Endothelial cell of umbilical vein (primary cell): ENCODE data around the gene TWF2. TPM values are rescaled to one million over a fixed set of nuclear protein-coding genes. Genes with fewer than 3 reads are reported as not detected.
"Not testable (repeated sequence)": the region's sequence is repeated elsewhere in the genome, so short reads cannot be mapped to it uniquely, and the experiment has no call there.

ENCODE experiments used
- BruUV-seq: library from RNA; stranded (reverse); fragments of 400-500 nt; replicated peaks from 2 replicates; lab custom pipeline; 2021; lab: Mats Ljungman, UMichigan
- CTCF ChIA-PET: fragments of 300-600, 350-600 bp; sonication (Branson Sonifier 250); formaldehyde crosslinking; loops from one replicate; lab custom pipeline; 2021; ENCODE audit warnings: antibody characterized with exemption, inconsistent platforms; lab: Charles Lee
- POLR2A ChIA-PET: fragments of 300-600, 350-600 bp; sonication (Branson Sonifier 250); formaldehyde crosslinking; loops from one replicate; lab custom pipeline; 2021; ENCODE audit warnings: antibody characterized with exemption, inconsistent platforms; lab: Charles Lee
- DNase-seq: peaks from one replicate; pipeline ENCODE4 v3.0.0-alpha.2; 2011; ENCODE audit warnings: low read depth, low spot score
- FAIRE-seq: peaks from 2 replicates; lab custom pipeline; 2011; peaks lifted over from hg19 to GRCh38; lab: Jason Lieb, UNC
- H2AFZ ChIP-seq: 2 replicates; pipeline ENCODE4 v1.6.0; 2012; ENCODE audit warnings: low read depth, low read length, control low read depth, inconsistent platforms
- H3K27ac ChIP-seq: 2 replicates; pipeline ENCODE4 v1.5.1; 2011; ENCODE audit warnings: low read depth, mild to moderate bottlenecking, control low read depth, low read length, moderate library complexity; ENCODE audit not compliant: insufficient read depth
- H3K27me3 ChIP-seq, 2 experiments: 2 replicates each; pipeline versions ENCODE4 v1.6.0 to v1.6.1; 2011; ENCODE audit warnings: low read length in 2 of 2, mixed read lengths in 1 of 2; ENCODE audit not compliant: control insufficient read depth in 2 of 2, insufficient read depth in 2 of 2
- H3K36me3 ChIP-seq, 2 experiments: 2 replicates in 1 of 2; 3 replicates in 1 of 2; pipeline ENCODE4 v1.5.1; 2011; ENCODE audit warnings: low read length in 2 of 2, mild to moderate bottlenecking in 1 of 2, moderate library complexity in 1 of 2; ENCODE audit not compliant: control insufficient read depth in 2 of 2, insufficient read depth in 2 of 2; ENCODE audit errors: extremely low read depth in 1 of 2
- H3K4me1 ChIP-seq: 3 replicates; pipeline ENCODE4 v1.5.1; 2011; ENCODE audit warnings: mild to moderate bottlenecking, low read length; ENCODE audit not compliant: control insufficient read depth, insufficient read depth; ENCODE audit errors: extremely low read depth
- H3K4me2 ChIP-seq: 2 replicates; pipeline ENCODE4 v1.6.1; 2011; ENCODE audit warnings: low read length, control low read depth, mixed read lengths; ENCODE audit not compliant: insufficient read depth
- H3K4me3 ChIP-seq, 3 experiments: fragments of 200-600 bp in 1 of 3; sonication (generic), shearing (Covaris generic) in 1 of 3; replicated peaks in 1 of 3; 2 replicates each; pipeline ENCODE4 v1.5.1; 2011 to 2016; ENCODE audit warnings: control low read depth in 3 of 3, low read length in 3 of 3, mild to moderate bottlenecking in 2 of 3, inconsistent platforms in 1 of 3, low read depth in 1 of 3, moderate library complexity in 1 of 3; ENCODE audit not compliant: insufficient read depth in 1 of 3
- H3K79me2 ChIP-seq: 2 replicates; pipeline ENCODE4 v1.6.0; 2012; ENCODE audit warnings: low read length, inconsistent platforms; ENCODE audit not compliant: control insufficient read depth, insufficient read depth
- H3K9ac ChIP-seq: replicated peaks from 2 replicates; pipeline ENCODE3; 2011; ENCODE audit warnings: low read length, control low read depth; ENCODE audit not compliant: insufficient read depth; ENCODE audit errors: extremely low read depth
- H3K9me1 ChIP-seq: replicated peaks from 3 replicates; pipeline ENCODE4 v1.6.0; 2011; ENCODE audit warnings: mild to moderate bottlenecking, low read length; ENCODE audit not compliant: control insufficient read depth, insufficient read depth; ENCODE audit errors: extremely low read depth
- H3K9me3 ChIP-seq: replicated peaks from 2 replicates; pipeline ENCODE4 v1.5.1; 2012; ENCODE audit warnings: low read length, inconsistent platforms; ENCODE audit not compliant: control insufficient read depth, insufficient read depth
- H4K20me1 ChIP-seq: replicated peaks from 2 replicates; pipeline ENCODE3; 2011; ENCODE audit warnings: mild to moderate bottlenecking, low read length; ENCODE audit not compliant: control insufficient read depth, insufficient read depth; ENCODE audit errors: extremely low read depth
- EZH2 ChIP-seq: IDR thresholded peaks from 2 replicates; pipeline ENCODE4 v1.6.1; 2012; ENCODE audit warnings: borderline replicate concordance, low read depth, mild to moderate bottlenecking, moderate library complexity, low read length, inconsistent platforms; ENCODE audit not compliant: severe bottlenecking
- FOS ChIP-seq: IDR thresholded peaks from 2 replicates; pipeline ENCODE4 v1.6.1; 2011; ENCODE audit warnings: mild to moderate bottlenecking, low read length, moderate library complexity, borderline replicate concordance; ENCODE audit not compliant: insufficient read depth
- GATA2 ChIP-seq: IDR thresholded peaks from 2 replicates; pipeline ENCODE4 v1.7.0; 2011; ENCODE audit warnings: low read depth, mild to moderate bottlenecking, moderate library complexity, mixed read lengths, low read length; ENCODE audit not compliant: insufficient read length, insufficient read depth
- JUN ChIP-seq: IDR thresholded peaks from 2 replicates; pipeline ENCODE4 v1.6.1; 2011; ENCODE audit warnings: borderline replicate concordance, low read depth; ENCODE audit not compliant: insufficient read length, insufficient read depth
- MYC ChIP-seq: IDR thresholded peaks from one replicate; pipeline ENCODE4 v1.6.1; 2011; ENCODE audit warnings: mild to moderate bottlenecking, low read depth, low read length
- POLR2A ChIP-seq: IDR thresholded peaks from 2 replicates; pipeline ENCODE4 v1.6.1; 2012; ENCODE audit warnings: low read depth, mild to moderate bottlenecking, control low read depth, low read length
- POLR2AphosphoS5 ChIP-seq: IDR thresholded peaks from 2 replicates; pipeline ENCODE4 v1.6.1; 2012; ENCODE audit warnings: low read depth, mild to moderate bottlenecking, control low read depth, low read length, moderate library complexity; ENCODE audit not compliant: insufficient read depth
- dilution Hi-C: fragments of 300-500 bp; cut with MboI; formaldehyde crosslinking; loops from one replicate; pipeline ENCODE4 v1.15.0; 2019; ENCODE audit warnings: low sequenced_read_pairs; ENCODE audit not compliant: extremely low pct_ligation_motif_present
- intact Hi-C: fragments of 100-400 bp; cut with micrococcal nuclease; formaldehyde crosslinking; loops from one replicate; pipeline ENCODE4 v1.10.0; 2022
- polyA plus RNA-seq, 4 experiments: library from polyadenylated mRNA; depleted of rRNA in 3 of 4; stranded (reverse) in 3 of 4; unstranded in 1 of 4; fragments of >200 nt; gene quantifications; 2 replicates each; pipeline versions ENCODE4 v1.2.1 to v1.2.3, GENCODE V29; 2011 to 2012; ENCODE audit warnings: missing spikeins in 1 of 4
- total RNA-seq: library from RNA; stranded (reverse); gene quantifications from 2 replicates; pipeline ENCODE4 v1.2.3, GENCODE V29; 2021
- TF ChIP-seq, protein P1 (sequence below): IDR thresholded peaks from 2 replicates; pipeline ENCODE4 v1.6.1; 2011; ENCODE audit not compliant: insufficient read depth, insufficient read length
- TF ChIP-seq, protein P2 (sequence below), 2 donors: IDR thresholded peaks; 1 replicate in 1 of 2; 2 replicates in 1 of 2; pipeline ENCODE4 v1.5.1; 2011; ENCODE audit warnings: low read length in 2 of 2, mild to moderate bottlenecking in 2 of 2, moderate library complexity in 2 of 2, control low read depth in 1 of 2, inconsistent platforms in 1 of 2, low read depth in 1 of 2; ENCODE audit not compliant: insufficient read depth in 1 of 2; ENCODE audit errors: extremely low read depth in 1 of 2

TWF2 gene
- total and polyA plus RNA-seq, 2 donors (not counting 3 experiments of a cell fraction or from before 2014, with no cell fraction given): 82.9 to 134 TPM

DNA sequence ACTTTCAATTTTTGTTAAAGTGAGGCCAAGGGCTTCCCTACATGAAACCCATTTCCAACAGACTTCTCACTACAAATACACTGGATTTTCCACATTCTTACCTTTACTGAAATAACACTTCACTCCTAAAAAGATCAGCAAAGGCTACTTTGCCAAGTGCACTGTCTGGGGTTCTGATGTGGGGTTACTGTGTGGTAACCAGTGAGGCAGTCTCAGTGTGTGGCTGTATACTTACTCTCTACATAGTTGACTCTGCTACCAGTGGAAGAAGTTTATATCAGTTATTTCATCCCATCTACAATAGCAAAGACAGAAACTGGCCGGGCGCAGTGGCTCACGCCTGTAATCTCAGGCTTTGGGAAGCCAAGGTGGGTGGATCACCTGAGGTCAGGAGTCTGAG lies 33.9 kb upstream of the TWF2 start:
- no peak overlapping the region for H3K27ac ChIP-seq
- intact Hi-C loops: no loop called here
- H4K20me1 ChIP-seq: peaks cover 3% of the 10 kb centered on the region
- dilution Hi-C loops: no loop called here
- CTCF ChIA-PET: no interaction called here
- no peak for TF ChIP-seq POLR2A
- no peak for TF ChIP-seq FOS
- no peak for TF ChIP-seq POLR2AphosphoS5
- no peak for TF ChIP-seq GATA2
- TF ChIP-seq MYC: no peak
- no peak for TF ChIP-seq JUN
- TF ChIP-seq, protein P1, sequence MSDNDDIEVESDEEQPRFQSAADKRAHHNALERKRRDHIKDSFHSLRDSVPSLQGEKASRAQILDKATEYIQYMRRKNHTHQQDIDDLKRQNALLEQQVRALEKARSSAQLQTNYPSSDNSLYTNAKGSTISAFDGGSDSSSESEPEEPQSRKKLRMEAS: no peak
- no peak for TF ChIP-seq EZH2
- TF ChIP-seq, protein P2, sequence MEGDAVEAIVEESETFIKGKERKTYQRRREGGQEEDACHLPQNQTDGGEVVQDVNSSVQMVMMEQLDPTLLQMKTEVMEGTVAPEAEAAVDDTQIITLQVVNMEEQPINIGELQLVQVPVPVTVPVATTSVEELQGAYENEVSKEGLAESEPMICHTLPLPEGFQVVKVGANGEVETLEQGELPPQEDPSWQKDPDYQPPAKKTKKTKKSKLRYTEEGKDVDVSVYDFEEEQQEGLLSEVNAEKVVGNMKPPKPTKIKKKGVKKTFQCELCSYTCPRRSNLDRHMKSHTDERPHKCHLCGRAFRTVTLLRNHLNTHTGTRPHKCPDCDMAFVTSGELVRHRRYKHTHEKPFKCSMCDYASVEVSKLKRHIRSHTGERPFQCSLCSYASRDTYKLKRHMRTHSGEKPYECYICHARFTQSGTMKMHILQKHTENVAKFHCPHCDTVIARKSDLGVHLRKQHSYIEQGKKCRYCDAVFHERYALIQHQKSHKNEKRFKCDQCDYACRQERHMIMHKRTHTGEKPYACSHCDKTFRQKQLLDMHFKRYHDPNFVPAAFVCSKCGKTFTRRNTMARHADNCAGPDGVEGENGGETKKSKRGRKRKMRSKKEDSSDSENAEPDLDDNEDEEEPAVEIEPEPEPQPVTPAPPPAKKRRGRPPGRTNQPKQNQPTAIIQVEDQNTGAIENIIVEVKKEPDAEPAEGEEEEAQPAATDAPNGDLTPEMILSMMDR (IDR thresholded peaks at IDR 0.05; ENCODE audit: extremely low read depth in 1 of 2, insufficient read depth in 1 of 2, low read depth in 1 of 2, low read length in 2 of 2): no peak
- H3K4me2 ChIP-seq: no peak overlapping the region
- no TSS peak for BruUV-seq
- H3K79me2 ChIP-seq: peaks cover 94% of the 10 kb centered on the region
- no peak overlapping the region for H3K9ac ChIP-seq
- POLR2A ChIA-PET: no interaction called here
- H2AFZ ChIP-seq: no peak overlapping the region
- H3K36me3 ChIP-seq: peaks cover 6 to 9% of the 10 kb centered on the region in 2 experiments
- H3K4me1 ChIP-seq: peaks cover 52% of the 10 kb centered on the region
- FAIRE-seq: peak; percentile 24
- no peaks in the 10 kb centered on the region for H3K27me3 ChIP-seq
- H3K4me3 ChIP-seq: no peak overlapping the region
- DNase-seq: no peak
- no peaks in the 10 kb centered on the region for H3K9me3 ChIP-seq
- no peaks in the 10 kb centered on the region for H3K9me1 ChIP-seq

DNA sequence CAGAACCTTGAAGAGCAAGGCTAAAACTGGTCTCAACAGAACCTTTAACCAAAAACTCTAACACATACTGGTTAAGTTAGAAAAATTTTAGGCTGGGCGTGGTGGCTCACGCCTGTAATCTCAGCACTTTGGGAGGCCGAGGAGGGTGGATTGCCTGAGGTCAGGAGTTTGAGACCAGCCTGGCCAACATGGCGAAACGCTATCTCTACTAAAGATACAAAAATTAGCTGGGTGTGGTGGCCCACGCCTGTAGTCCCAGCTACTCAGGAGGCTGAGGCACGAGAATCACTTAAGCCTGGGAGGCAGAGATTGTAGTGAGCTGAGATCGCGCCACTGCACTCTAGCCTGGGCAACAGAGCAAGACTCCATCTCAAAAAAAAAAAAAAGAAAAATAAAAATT lies 33.2 kb upstream of the TWF2 start:
- CTCF ChIA-PET: interaction anchor here (2.0 kb wide), 1 partner anchor 67 kb away, joined by 11 read pairs; no protein-coding TSS in a partner anchor
- H3K4me2 ChIP-seq, intact Hi-C loops, H3K9me3 ChIP-seq, H3K9me1 ChIP-seq, H2AFZ ChIP-seq, H3K9ac ChIP-seq, dilution Hi-C loops, FAIRE-seq, POLR2A ChIA-PET, BruUV-seq, H3K27me3 ChIP-seq, H3K4me3 ChIP-seq, H4K20me1 ChIP-seq, H3K27ac ChIP-seq, DNase-seq: not testable (repeated sequence)
- peaks cover 94% of the 10 kb centered on the region for H3K79me2 ChIP-seq
- peaks cover 6 to 16% of the 10 kb centered on the region in 2 experiments for H3K36me3 ChIP-seq
- H3K4me1 ChIP-seq: peaks cover 52% of the 10 kb centered on the region
